NCI-H1417 treated with DMSO at 0.1 percent for 48 hours (cell line): ENCODE data around the gene TMEM238.

Experiments used
- DNase-seq: peaks from one replicate; lab custom pipeline; 2025; lab: John Stamatoyannopoulos, UW

The TMEM238 gene

DNA sequence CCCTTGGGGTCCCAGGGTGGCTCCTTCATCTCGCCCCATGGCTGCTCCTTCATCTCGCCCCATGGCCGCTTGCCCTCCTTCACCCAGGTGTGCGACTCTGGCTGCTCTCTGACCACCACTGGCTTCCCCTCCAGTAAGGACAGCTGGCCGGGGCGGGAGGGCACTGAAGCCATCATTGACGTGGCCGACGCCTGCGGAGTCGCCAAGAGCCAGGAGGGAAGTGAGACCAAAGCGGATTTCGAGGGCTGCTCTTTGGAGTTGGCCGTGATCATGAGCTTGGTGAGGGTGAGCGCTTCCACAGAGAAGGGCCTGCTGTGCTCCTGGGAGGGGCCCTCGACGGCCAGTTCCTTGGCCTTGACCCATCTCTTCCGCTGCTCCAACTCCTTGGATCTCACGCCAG is 25.6 kb downstream of the TMEM238 start:
- DNase-seq = no peak

GRCh38 chr19:55355213-55355821 is 28.8 kb downstream of the TMEM238 start:
- DNase-seq = no peak

- no peak for DNase-seq
These were observed 29.3 kb downstream of the TMEM238 start, which contains the start of gene COX6B2 for GRCh38 chr19:55354698-55355212. Gene COX6B2 (minus strand): TSS chr19:55354719. CDS start chr19:55354521, 198 bp downstream.

- DNase-seq = no peak
These were observed 30.0 kb downstream of the TMEM238 start for GRCh38 chr19:55353803-55354697.

- DNase-seq = no peak
These were observed 30.7 kb downstream of the TMEM238 start for GRCh38 chr19:55353356-55353802.

GRCh38 chr19:55352549-55353145 is 31.4 kb downstream of the TMEM238 start:
- no peak for DNase-seq

DNA sequence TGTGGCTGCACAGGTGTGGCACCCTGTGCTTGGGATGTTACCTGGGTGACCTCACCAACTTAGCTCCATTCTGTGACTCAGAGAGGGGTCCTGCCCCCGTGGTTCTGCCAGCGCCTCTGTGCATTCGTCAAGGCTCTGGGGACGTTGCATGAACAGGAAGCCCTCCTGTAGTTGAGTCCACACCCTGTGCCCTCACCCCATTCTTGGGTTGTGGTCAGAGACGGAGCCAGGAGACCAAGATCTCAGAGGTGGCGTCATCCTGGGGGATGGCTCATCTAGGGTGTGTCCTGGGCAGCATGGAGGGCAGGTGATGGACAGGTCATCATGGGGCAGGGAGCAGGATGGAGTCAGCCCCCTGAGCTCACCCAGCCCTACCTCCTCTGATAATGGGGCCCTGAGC is 32.1 kb downstream of the TMEM238 start:
- DNase-seq = no peak

- DNase-seq = no peak
These were observed 33.3 kb downstream of the TMEM238 start for GRCh38 chr19:55350620-55351315.

GRCh38 chr19:55348317-55349034 is 35.6 kb downstream of the TMEM238 start:
- DNase-seq = no peak

- no peak for DNase-seq
These were observed 36.6 kb downstream of the TMEM238 start for GRCh38 chr19:55347442-55348009.

DNA sequence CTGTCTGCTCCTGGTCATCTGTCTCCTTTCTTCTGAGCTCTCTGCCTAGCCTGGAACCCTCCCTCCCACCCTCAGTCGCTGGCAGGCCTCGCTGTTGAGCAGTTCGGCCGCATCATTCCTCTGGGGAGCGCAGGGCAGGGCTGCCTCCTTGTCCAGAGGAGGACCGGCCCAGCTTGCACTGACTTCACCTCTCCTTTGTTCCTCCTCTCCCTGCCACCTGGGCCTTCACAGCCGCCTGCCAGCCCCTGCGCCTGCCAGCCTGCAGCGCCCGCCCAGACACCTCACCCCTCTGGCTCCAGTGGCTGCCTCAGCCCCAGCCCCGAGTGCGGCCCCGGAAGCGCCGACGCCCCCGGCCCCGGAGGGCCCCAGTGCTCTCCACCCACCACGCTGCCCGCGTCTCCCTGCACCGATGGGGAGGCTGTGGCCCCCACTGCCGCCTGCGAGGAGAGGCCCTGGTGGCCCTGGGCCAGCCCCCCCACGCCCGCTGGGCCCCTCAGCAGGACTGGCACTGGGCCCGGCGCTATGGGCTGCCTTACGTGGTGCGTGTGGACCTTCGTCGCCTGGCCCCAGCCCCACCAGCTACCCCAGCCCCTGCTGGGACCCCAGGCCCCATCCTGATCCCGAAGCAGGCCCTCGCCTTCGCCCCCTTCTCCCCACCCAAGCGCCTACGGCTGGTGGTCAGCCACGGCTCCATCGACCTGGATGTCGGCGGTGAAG is 37.2 kb downstream of the TMEM238 start:
- no peak for DNase-seq

DNA sequence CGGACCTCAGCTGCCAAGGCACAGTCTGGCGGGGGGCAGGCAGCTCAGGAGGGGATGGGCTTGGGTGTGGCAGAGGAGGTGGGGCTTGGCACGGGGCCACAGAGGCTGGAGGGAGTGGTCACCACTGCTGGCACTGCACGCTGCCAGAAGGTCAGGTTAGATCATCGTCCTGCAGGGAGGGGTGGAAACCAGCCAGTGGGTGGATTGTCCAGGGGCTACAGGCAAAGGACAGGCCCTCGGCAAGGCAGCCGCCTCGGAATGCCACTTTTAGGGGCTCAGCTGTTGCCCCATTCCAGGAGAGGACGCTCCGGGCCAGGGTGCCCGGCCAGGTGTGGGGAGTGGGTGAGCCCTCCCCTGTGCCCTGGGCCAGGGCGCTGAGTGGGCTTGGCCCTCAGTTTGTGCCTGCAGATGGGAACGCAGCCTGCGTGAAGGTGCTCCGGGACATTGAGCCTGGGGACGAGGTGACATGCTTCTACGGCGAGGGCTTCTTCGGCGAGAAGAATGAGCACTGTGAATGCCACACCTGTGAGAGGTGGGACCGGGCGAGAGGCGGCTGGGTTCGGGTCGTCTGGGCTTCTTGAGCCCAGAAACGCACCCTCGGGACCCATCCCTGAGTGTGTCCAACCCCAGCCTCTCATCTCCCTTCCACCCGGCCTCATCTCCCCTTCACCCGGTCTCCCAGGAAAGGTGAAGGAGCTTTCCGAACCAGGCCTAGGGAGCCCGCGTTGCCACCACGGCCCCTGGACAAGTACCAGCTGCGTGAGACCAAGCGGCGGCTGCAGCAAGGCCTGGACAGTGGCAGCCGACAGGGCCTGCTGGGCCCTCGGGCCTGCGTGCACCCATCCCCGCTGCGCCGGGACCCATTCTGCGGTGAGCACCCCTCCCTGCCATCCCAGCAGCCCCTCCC is 38.0 kb downstream of the TMEM238 start:
- DNase-seq = no peak

- no peak for DNase-seq
These were observed 38.8 kb downstream of the TMEM238 start for GRCh38 chr19:55345101-55345817.

- DNase-seq = no peak
These were observed 39.6 kb downstream of the TMEM238 start for GRCh38 chr19:55344444-55344843.

GRCh38 chr19:55341595-55342531 is 42.2 kb downstream of the TMEM238 start:
- no peak for DNase-seq

GRCh38 chr19:55341171-55341588 is 42.9 kb downstream of the TMEM238 start:
- DNase-seq = peak; percentile 43

DNA sequence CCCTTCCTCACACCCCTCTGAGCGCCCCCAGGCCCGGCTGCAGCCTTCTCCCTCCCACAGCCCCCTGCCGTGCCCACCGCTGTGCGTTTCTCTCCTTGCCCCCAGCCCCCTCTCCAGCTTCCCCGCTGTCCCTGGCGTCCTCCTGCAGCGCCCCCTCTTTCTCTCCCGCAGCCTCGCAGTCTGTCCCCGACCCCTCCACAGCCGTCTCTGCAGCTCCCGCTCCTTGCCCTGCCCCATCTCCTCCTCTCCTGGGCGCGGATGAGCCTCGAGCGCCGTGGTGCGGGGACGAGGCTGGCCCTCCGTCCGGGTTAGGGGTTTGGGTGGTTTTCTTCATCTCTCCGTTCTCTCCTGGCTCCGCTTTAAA is 43.3 kb downstream of the TMEM238 start:
- no peak for DNase-seq
